Measurements from ENCODE around the gene MTRF1L. TPM values are rescaled to one million over a fixed set of nuclear protein-coding genes. Genes with fewer than 3 reads are reported as not detected.
"Not testable (repeated sequence)": the region's sequence is repeated elsewhere in the genome, so short reads cannot be mapped to it uniquely, and the experiment has no call there.

Gene MTRF1L
- total RNA-seq, 1 experiment from 2014 or later: 30.0 TPM

- no peaks in the 10 kb centered on the region for H3K36me3 ChIP-seq
- no peaks in the 10 kb centered on the region for H3K9me3 ChIP-seq (replicated peaks)
- H3K4me3 ChIP-seq: no peak overlapping the region
- no peak overlapping the region for H3K27ac ChIP-seq
- H3K27me3 ChIP-seq (replicated peaks): no peaks in the 10 kb centered on the region
- no peak for DNase-seq (ENCODE audit: low read depth in 1 of 2, low spot score in 2 of 2)
- peaks cover 37% of the 10 kb centered on the region for H3K4me1 ChIP-seq (replicated peaks)
These were observed 25.0 kb upstream of the MTRF1L start for GRCh38 chr6:153027480-153027879.

GRCh38 chr6:153024709-153025017 is 22.2 kb upstream of the MTRF1L start:
- no peak overlapping the region for H3K4me3 ChIP-seq
- H3K9me3 ChIP-seq (replicated peaks): no peaks in the 10 kb centered on the region
- DNase-seq (ENCODE audit: low read depth in 1 of 2, low spot score in 2 of 2): no peak
- peaks cover 13% of the 10 kb centered on the region for H3K4me1 ChIP-seq (replicated peaks)
- no peaks in the 10 kb centered on the region for H3K27me3 ChIP-seq (replicated peaks)
- no peak overlapping the region for H3K27ac ChIP-seq
- H3K36me3 ChIP-seq: no peaks in the 10 kb centered on the region

GRCh38 chr6:153023977-153024708 is 21.6 kb upstream of the MTRF1L start:
- H3K4me1 ChIP-seq (replicated peaks): peaks cover 13% of the 10 kb centered on the region
- H3K4me3 ChIP-seq: no peak overlapping the region
- peak in 1 of 2 experiments; percentile 57 for DNase-seq (ENCODE audit: low read depth in 1 of 2, low spot score in 2 of 2)
- H3K36me3 ChIP-seq: no peaks in the 10 kb centered on the region
- H3K27me3 ChIP-seq (replicated peaks): no peaks in the 10 kb centered on the region
- H3K27ac ChIP-seq: no peak overlapping the region
- no peaks in the 10 kb centered on the region for H3K9me3 ChIP-seq (replicated peaks)

- DNase-seq (ENCODE audit: low read depth in 1 of 2, low spot score in 2 of 2): no peak
- no peaks in the 10 kb centered on the region for H3K27me3 ChIP-seq (replicated peaks)
- H3K4me3 ChIP-seq: no peak overlapping the region
- H3K36me3 ChIP-seq: no peaks in the 10 kb centered on the region
- no peak overlapping the region for H3K27ac ChIP-seq
- H3K9me3 ChIP-seq (replicated peaks): no peaks in the 10 kb centered on the region
- H3K4me1 ChIP-seq (replicated peaks): peaks cover 5% of the 10 kb centered on the region; the same call in 1 of the 2 replicates
These were observed 15.8 kb upstream of the MTRF1L start for GRCh38 chr6:153018355-153018754.

- no peak for DNase-seq (ENCODE audit: low read depth in 1 of 2, low spot score in 2 of 2)
- peaks cover 5% of the 10 kb centered on the region; the same call in 1 of the 2 replicates for H3K4me1 ChIP-seq (replicated peaks)
- H3K36me3 ChIP-seq: no peaks in the 10 kb centered on the region
These were observed 14.3 kb upstream of the MTRF1L start for GRCh38 chr6:153016846-153017245.

GRCh38 chr6:153015094-153015640 is 12.7 kb upstream of the MTRF1L start:
- H3K4me3 ChIP-seq: no peak overlapping the region
- DNase-seq (ENCODE audit: low read depth in 1 of 2, low spot score in 2 of 2): no peak

More at GRCh38 chr6:153016846-153017245, 14.3 kb upstream of the MTRF1L start:
- Histone ChIP-seq H3K9me3 (replicated peaks) (no peaks in the 10 kb centered on the region), H3K27me3 (replicated peaks) (no peaks in the 10 kb centered on the region), H3K27ac (no peak overlapping the region), H3K4me3 (no peak overlapping the region)

GRCh38 chr6:153013438-153013837 is 10.9 kb upstream of the MTRF1L start:
- DNase-seq (ENCODE audit: low read depth in 1 of 2, low spot score in 2 of 2): no peak
- Histone ChIP-seq H3K36me3 (no peaks in the 10 kb centered on the region), H3K27ac (no peak overlapping the region), H3K4me1 (replicated peaks) (peaks cover 5% of the 10 kb centered on the region; the same call in 1 of the 2 replicates), H3K4me3 (no peak overlapping the region), H3K27me3 (replicated peaks) (no peaks in the 10 kb centered on the region), H3K9me3 (replicated peaks) (no peaks in the 10 kb centered on the region)

More at GRCh38 chr6:153015094-153015640, 12.7 kb upstream of the MTRF1L start:
- Histone ChIP-seq H3K4me1 (replicated peaks) (peaks cover 5% of the 10 kb centered on the region; the same call in 1 of the 2 replicates), H3K27ac (no peak overlapping the region), H3K9me3 (replicated peaks) (no peaks in the 10 kb centered on the region), H3K36me3 (no peaks in the 10 kb centered on the region), H3K27me3 (replicated peaks) (no peaks in the 10 kb centered on the region)

GRCh38 chr6:153012856-153013255 is 10.3 kb upstream of the MTRF1L start:
- Histone ChIP-seq H3K27me3 (replicated peaks) (no peaks in the 10 kb centered on the region), H3K4me3 (no peak overlapping the region), H3K27ac (no peak overlapping the region), H3K4me1 (replicated peaks) (peaks cover 5% of the 10 kb centered on the region; the same call in 1 of the 2 replicates), H3K9me3 (replicated peaks) (no peaks in the 10 kb centered on the region), H3K36me3 (no peaks in the 10 kb centered on the region)
- DNase-seq (ENCODE audit: low read depth in 1 of 2, low spot score in 2 of 2): no peak

- Histone ChIP-seq H3K27ac (peak overlapping the region; percentile 76), H3K27me3 (replicated peaks) (no peaks in the 10 kb centered on the region), H3K4me1 (replicated peaks) (peaks cover 15% of the 10 kb centered on the region; the same call in 1 of the 2 replicates), H3K36me3 (peaks cover 28% of the 10 kb centered on the region), H3K4me3 (peak overlapping the region; percentile 79), H3K9me3 (replicated peaks) (no peaks in the 10 kb centered on the region)
- no peak for DNase-seq (ENCODE audit: low read depth in 1 of 2, low spot score in 2 of 2)
These were observed 819 bp upstream of the MTRF1L start for GRCh38 chr6:153003366-153003690.

- H3K4me3 ChIP-seq: peak overlapping the region; percentile 79
- no peaks in the 10 kb centered on the region for H3K9me3 ChIP-seq (replicated peaks)
- H3K4me1 ChIP-seq (replicated peaks): peaks cover 15% of the 10 kb centered on the region; the same call in 1 of the 2 replicates
- H3K27me3 ChIP-seq (replicated peaks): no peaks in the 10 kb centered on the region
- H3K27ac ChIP-seq: peak overlapping the region; percentile 76
- no peak for DNase-seq (ENCODE audit: low read depth in 1 of 2, low spot score in 2 of 2)
- peaks cover 39% of the 10 kb centered on the region for H3K36me3 ChIP-seq
These were observed 519 bp downstream of the MTRF1L start for GRCh38 chr6:153001767-153002612.

- peaks cover 15% of the 10 kb centered on the region; the same call in 1 of the 2 replicates for H3K4me1 ChIP-seq (replicated peaks)
- H3K27me3 ChIP-seq (replicated peaks); H3K4me3 ChIP-seq; H3K9me3 ChIP-seq (replicated peaks); DNase-seq (ENCODE audit: low read depth in 1 of 2, low spot score in 2 of 2); H3K27ac ChIP-seq: not testable (repeated sequence)
- H3K36me3 ChIP-seq: peaks cover 51% of the 10 kb centered on the region
These were observed 1.7 kb downstream of the MTRF1L start for GRCh38 chr6:153000790-153001189.

GRCh38 chr6:153000243-153000642 is 2.3 kb downstream of the MTRF1L start:
- peaks cover 15% of the 10 kb centered on the region; the same call in 1 of the 2 replicates for H3K4me1 ChIP-seq (replicated peaks)
- no peak overlapping the region for H3K27ac ChIP-seq
- H3K27me3 ChIP-seq (replicated peaks): no peaks in the 10 kb centered on the region
- no peak overlapping the region for H3K4me3 ChIP-seq
- H3K9me3 ChIP-seq (replicated peaks): no peaks in the 10 kb centered on the region
- DNase-seq (ENCODE audit: low read depth in 1 of 2, low spot score in 2 of 2): no peak
- peaks cover 52% of the 10 kb centered on the region for H3K36me3 ChIP-seq

GRCh38 chr6:152999538-152999937 is 3.0 kb downstream of the MTRF1L start:
- H3K4me1 ChIP-seq (replicated peaks): peaks cover 15% of the 10 kb centered on the region; the same call in 1 of the 2 replicates
- not testable (repeated sequence) for DNase-seq (ENCODE audit: low read depth in 1 of 2, low spot score in 2 of 2); H3K27ac ChIP-seq; H3K4me3 ChIP-seq; H3K9me3 ChIP-seq (replicated peaks); H3K27me3 ChIP-seq (replicated peaks)
- peaks cover 57% of the 10 kb centered on the region for H3K36me3 ChIP-seq

- Histone ChIP-seq H3K36me3 (peaks cover 77% of the 10 kb centered on the region), H3K27me3 (replicated peaks) (no peaks in the 10 kb centered on the region), H3K4me1 (replicated peaks) (no peaks in the 10 kb centered on the region), H3K27ac (no peak overlapping the region), H3K4me3 (no peak overlapping the region), H3K9me3 (replicated peaks) (no peaks in the 10 kb centered on the region)
- DNase-seq (ENCODE audit: low read depth in 1 of 2, low spot score in 2 of 2): no peak
These were observed 8.7 kb downstream of the MTRF1L start for GRCh38 chr6:152993847-152994246.
